ENCODE data around the gene HIP1. TPM values are rescaled to one million over a fixed set of nuclear protein-coding genes. Genes with fewer than 3 reads are reported as not detected.

HIP1 gene
- total and polyA plus RNA-seq, 9 of the 15 experiments (the other 6 are each of a cell fraction or from before 2014, with no cell fraction given) = 2.4 to 13.7 (median 9.5) TPM

DNA sequence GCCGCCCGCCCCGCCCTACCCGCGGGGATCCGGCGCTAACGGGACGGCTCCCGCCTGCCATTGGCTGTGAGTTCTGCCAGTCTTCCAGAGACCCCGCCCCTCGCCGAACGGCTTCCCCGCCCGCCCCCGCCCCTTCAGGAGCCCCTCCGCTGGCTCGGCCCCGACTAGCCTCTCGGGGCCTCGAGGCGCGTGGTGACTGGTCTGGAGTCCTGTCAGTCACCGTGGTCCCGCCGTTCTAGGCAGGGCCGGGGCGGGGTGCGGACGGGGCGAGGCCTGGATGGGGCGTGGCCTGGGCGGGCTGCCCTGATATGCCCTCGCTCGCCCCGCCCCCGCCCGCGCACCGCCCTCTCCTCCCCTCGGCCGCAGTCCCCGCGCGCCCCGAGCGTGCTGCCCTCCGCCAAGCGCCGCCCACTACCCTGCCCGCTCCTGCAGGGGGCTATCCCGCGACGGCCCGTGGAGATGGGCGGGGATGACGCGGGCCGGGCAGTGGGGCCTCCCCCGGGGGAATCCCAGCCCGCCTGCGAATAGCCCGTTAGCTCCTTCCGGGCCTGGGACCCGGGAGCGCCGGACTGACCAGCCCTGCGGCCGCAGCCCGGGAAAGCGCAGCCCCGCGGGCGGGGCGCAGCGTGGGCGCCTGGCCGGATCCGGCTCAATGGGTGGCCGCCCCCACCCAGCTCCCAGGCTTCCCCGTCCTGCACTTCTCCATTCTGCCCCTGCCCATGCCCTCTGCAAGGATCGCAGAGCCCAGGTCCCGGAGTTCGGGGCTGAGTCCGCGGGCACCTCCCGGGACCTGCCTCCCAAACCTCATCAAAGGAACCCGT is 444 bp upstream of the HIP1 start (continued):
- no peak for TF ChIP-seq ZNF143 (CRISPR knock-in tag; IDR thresholded peaks at IDR 0.05)
- TF ChIP-seq CBX5 (IDR thresholded peaks at IDR 0.05; ENCODE audit: borderline replicate concordance, low read depth) = no peak
- peak; percentile 13; the same call in 1 of the 2 replicates for TF ChIP-seq ZNF384 (IDR thresholded peaks at IDR 0.05; ENCODE audit: low read depth, low read length)
- no peak for TF ChIP-seq KLF6 (CRISPR knock-in tag; IDR thresholded peaks at IDR 0.05; ENCODE audit: borderline replicate concordance)
- TF ChIP-seq SREBF2 (CRISPR knock-in tag; IDR thresholded peaks at IDR 0.05) = no peak
- no peak for TF ChIP-seq MCM7 (IDR thresholded peaks at IDR 0.05)
- no peak for TF ChIP-seq FOSL1 (tag; conservative IDR thresholded peaks at IDR 0.05)
- TF ChIP-seq POLR2H (tag; IDR thresholded peaks at IDR 0.05; ENCODE audit: low read depth) = no peak
- TF ChIP-seq, protein P1, sequence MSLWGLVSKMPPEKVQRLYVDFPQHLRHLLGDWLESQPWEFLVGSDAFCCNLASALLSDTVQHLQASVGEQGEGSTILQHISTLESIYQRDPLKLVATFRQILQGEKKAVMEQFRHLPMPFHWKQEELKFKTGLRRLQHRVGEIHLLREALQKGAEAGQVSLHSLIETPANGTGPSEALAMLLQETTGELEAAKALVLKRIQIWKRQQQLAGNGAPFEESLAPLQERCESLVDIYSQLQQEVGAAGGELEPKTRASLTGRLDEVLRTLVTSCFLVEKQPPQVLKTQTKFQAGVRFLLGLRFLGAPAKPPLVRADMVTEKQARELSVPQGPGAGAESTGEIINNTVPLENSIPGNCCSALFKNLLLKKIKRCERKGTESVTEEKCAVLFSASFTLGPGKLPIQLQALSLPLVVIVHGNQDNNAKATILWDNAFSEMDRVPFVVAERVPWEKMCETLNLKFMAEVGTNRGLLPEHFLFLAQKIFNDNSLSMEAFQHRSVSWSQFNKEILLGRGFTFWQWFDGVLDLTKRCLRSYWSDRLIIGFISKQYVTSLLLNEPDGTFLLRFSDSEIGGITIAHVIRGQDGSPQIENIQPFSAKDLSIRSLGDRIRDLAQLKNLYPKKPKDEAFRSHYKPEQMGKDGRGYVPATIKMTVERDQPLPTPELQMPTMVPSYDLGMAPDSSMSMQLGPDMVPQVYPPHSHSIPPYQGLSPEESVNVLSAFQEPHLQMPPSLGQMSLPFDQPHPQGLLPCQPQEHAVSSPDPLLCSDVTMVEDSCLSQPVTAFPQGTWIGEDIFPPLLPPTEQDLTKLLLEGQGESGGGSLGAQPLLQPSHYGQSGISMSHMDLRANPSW (CRISPR knock-in tag; IDR thresholded peaks at IDR 0.05) = no peak
- TF ChIP-seq NCOA1 (IDR thresholded peaks at IDR 0.05; ENCODE audit: low read depth) = no peak
- no peak for TF ChIP-seq ZNF146 (CRISPR knock-in tag; IDR thresholded peaks at IDR 0.05; ENCODE audit: unreplicated experiment)
- TF ChIP-seq, protein P2, sequence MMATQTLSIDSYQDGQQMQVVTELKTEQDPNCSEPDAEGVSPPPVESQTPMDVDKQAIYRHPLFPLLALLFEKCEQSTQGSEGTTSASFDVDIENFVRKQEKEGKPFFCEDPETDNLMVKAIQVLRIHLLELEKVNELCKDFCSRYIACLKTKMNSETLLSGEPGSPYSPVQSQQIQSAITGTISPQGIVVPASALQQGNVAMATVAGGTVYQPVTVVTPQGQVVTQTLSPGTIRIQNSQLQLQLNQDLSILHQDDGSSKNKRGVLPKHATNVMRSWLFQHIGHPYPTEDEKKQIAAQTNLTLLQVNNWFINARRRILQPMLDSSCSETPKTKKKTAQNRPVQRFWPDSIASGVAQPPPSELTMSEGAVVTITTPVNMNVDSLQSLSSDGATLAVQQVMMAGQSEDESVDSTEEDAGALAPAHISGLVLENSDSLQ (IDR thresholded peaks at IDR 0.05) = peak; percentile 99
- peak; percentile 43 for TF ChIP-seq SUPT5H (IDR thresholded peaks at IDR 0.05)
- TF ChIP-seq GABPB1 (CRISPR knock-in tag; IDR thresholded peaks at IDR 0.05) = peak; percentile 48; the same call in 1 of the 2 replicates
- no peak for TF ChIP-seq ZNF224 (CRISPR knock-in tag; IDR thresholded peaks at IDR 0.05)
- TF ChIP-seq, protein P3, sequence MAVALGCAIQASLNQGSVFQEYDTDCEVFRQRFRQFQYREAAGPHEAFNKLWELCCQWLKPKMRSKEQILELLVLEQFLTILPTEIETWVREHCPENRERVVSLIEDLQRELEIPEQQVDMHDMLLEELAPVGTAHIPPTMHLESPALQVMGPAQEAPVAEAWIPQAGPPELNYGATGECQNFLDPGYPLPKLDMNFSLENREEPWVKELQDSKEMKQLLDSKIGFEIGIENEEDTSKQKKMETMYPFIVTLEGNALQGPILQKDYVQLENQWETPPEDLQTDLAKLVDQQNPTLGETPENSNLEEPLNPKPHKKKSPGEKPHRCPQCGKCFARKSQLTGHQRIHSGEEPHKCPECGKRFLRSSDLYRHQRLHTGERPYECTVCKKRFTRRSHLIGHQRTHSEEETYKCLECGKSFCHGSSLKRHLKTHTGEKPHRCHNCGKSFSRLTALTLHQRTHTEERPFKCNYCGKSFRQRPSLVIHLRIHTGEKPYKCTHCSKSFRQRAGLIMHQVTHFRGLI (CRISPR knock-in tag; IDR thresholded peaks at IDR 0.05) = no peak
- no peak for TF ChIP-seq CBFB (CRISPR knock-in tag; IDR thresholded peaks at IDR 0.05)
